ENCODE data around the gene NOL11.
A peak's percentile ranks its signal among the peaks of the same experiment; 100 is the strongest.
"Not testable (repeated sequence)": the region's sequence is repeated elsewhere in the genome, so short reads cannot be mapped to it uniquely, and the experiment has no call there.

The NOL11 gene

GRCh38 chr17:67756766-67757165, 39.0 kb downstream of the NOL11 start:
- not testable (repeated sequence) for DNase-seq

GRCh38 chr17:67759355-67760171, 41.8 kb downstream of the NOL11 start:
- no peak for DNase-seq

DNA sequence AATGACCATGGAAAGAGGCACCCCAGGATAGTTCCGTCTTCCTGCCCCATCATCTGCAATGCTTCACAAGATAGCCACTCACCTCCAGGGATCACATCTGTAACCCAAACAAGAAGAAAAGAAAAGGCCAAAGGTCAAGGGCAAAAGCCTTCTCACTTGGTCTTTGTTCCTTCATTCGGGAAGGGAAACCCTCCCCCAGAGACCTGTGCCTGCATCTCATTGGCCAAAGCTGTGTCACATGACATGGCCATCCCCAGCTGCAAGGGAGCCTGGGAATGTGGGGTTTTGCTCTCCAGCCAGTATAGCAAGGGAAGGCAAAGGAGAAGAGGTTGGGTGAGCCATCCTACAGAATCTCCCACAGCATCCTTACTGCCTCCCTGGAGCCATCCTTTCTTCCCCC, 47.9 kb downstream of the NOL11 start:
- no peak for DNase-seq

DNA sequence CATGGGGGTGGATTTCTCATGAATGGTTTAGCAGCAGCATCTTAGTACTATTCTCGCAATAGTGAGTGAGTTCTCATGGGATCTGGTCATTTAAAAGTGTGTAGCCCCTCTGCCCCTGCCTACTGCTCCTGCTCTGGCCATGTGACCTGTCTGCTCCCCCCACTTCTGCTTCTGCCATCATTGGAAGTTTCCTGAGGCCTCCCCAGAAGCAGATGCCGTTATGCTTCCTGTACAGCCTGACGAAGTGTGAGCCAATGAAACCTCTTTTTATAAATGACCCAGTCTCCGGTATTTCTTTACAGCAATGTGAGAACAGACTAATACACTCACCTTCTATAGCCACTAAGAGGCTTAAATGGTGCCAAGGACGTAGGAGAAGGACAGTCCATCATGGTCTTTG, 51.5 kb downstream of the NOL11 start:
- no peak for DNase-seq

GRCh38 chr17:67770539-67770938, 52.8 kb downstream of the NOL11 start:
- no peak for DNase-seq

DNA sequence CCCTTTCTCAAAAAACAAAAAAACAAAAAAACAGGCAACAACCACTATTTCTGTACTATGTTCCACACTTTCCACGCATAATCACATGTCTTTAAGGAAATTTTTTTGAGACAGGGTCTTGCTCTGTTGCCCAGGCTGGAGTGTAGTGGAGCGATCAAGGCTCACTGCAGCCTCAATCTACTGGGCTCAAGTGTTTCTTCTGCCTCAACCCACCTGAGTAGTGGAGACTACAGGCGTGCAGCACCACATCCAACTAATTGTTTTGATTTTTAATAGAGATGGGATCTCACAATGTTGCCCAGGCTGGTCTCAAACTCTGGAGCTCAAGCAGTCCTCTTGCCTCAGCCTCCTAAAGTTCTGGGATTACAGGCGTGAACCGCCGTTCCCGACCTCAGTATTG, 54.9 kb downstream of the NOL11 start:
- no peak for DNase-seq

DNA sequence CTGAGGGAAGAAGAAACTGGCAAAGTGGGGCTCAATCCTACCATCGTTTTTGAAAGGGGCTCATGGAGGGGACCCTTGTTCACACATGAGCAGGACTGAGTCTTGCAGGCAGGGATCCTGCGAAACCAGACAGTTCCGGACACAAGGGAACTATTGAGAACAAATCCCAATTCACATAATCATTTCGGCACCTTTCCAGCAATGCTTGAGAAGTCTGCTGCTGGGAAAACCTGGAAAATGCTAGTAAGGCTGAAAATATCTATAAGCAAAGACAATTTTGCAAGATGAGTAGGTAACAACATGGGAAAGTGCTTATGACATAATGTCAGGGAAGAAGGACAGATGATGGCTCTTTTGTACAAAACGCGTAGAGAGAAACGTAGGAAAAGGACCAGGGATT, 55.5 kb downstream of the NOL11 start:
- no peak for DNase-seq

DNA sequence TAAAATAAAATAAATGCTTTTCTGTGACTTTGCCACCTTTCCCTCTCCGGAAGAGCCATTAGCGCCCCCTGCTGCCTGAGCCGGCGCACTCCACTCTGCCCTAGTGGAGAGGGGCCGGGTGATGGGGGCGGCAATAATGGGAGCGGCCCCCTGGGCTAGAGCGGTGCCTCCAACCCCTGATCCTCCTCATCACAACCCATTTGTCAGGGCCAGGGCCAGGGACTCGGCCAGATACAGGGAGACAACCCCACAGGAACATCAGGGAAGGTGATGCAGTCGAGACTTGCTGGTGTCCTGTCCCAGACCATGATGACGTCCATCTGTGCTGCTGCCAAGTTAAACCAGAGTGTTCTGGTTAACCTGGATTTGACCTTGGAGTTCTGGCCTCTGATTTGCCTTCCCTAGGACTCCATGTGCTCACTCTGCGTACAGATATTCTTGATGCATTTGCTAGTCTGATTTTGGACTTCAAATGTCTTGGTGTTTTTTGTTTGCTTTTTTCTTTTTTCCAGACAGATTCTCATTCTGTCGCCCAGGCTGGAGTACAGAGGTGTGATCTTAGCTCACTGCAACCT, 61.4 kb downstream of the NOL11 start:
- DNase-seq = peak; percentile 58

DNA sequence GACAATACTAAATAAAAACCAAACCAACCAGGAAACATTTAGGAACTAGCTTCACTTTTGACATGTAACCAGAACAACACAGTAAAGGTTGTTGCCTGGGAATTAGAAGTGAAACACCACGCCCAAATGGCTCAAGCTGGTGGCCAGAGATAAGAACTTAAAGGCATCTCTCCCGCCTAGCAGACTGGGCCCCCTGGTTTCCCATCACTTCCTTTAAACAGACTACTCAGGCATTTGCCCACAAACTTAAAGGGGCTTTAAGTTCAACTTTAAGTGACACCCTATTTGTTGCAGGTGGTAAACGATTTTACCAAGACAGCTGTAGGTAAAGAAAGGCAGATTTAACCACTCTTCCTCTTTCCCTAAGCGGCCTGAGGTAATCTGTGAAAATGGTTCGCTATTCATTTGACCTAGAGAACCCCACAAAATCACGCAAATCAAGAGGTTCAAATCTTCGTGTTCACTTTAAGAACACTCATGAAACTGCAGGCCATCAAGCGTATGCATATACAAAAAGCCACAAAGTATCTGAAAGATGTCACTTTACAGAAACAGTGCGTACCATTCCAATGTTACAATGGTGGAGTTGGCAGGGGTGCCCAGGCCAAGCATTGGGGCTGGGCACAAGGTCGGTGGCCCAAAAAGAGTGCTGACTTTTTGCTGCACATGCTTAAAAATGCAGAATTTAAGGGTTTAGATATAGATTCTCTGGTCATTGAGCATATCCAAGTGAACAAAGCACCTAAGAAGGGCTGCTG, 66.8 kb downstream of the NOL11 start:
- no peak for DNase-seq

GRCh38 chr17:67785122-67785477, 67.4 kb downstream of the NOL11 start:
- DNase-seq = no peak

DNA sequence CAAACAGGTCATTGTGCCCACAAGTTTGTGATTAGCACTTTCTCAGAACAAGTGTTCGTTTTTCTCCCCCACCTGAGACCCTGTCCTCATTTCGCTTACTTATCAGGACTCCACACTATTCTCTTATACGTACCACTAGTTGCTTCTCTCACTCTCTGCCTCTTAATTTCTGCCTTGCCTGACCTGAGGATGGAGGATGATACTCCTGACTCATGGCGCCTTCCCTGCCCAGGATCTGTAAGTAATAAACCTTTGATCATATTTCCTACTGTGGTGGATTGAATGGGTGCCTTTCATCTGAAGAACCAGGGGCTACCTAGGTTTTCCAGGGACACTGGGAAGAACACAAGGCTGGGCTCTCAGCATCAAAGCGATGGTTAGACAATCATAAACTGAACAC, 67.8 kb downstream of the NOL11 start:
- no peak for DNase-seq
